A549 treated with dexamethasone at 1 μM for 4 hours (cell line): ENCODE data around the gene ZNF384. TPM values are rescaled to one million over a fixed set of nuclear protein-coding genes. Genes with fewer than 3 reads are reported as not detected.

ENCODE experiments used
- total RNA-seq: library from RNA; stranded (reverse); fragments of 200-300 nt; extraction: Qiagen RNA extraction; gene quantifications from 5 replicates; pipeline ENCODE4 v1.2.3, GENCODE V29; 2022

Gene ZNF384
- 49.3 to 61.4 TPM (median 58.0 TPM) in 5 replicates for total RNA-seq

GRCh38 chr12:6688999-6689882 lies at the start of gene ZNF384:
Gene ZNF384, minus strand, starts transcription at chr12:6689375. Its CDS starts 9,855 bp downstream, at chr12:6679520.

GRCh38 chr12:6723607-6724408 lies 34.6 kb upstream of the ZNF384 start, which contains the start of gene COPS7A:
Gene COPS7A, plus strand, starts transcription at chr12:6724046. Its CDS starts 611 bp downstream, at chr12:6724657.

DNA sequence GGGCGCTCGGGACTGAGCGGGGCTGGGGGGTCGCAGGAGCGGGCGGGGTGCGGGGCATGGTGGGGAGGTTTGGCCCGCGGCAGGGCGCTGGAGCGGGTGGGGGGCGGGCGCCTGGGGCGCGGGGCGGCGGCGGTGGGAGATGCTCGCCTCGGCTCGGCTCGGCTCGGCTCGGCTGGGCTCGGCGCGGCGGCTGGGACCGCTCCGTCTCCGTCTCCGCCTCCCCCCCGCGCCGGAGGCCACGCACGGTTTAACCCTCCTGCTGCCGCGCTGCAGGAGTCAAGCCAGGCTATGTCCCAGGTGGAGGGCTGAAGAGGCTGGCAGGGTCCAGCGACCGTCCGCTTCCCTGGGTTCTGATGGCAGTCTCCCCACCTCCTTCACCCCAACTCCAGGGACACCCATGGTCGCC lies 11.5 kb upstream of the ZNF384 start, which contains the start of gene PIANP:
PIANP (minus strand) TSS at position 170 of the 406 bp plus-strand sequence. CDS start 2,754 bp downstream, outside the sequence.

DNA sequence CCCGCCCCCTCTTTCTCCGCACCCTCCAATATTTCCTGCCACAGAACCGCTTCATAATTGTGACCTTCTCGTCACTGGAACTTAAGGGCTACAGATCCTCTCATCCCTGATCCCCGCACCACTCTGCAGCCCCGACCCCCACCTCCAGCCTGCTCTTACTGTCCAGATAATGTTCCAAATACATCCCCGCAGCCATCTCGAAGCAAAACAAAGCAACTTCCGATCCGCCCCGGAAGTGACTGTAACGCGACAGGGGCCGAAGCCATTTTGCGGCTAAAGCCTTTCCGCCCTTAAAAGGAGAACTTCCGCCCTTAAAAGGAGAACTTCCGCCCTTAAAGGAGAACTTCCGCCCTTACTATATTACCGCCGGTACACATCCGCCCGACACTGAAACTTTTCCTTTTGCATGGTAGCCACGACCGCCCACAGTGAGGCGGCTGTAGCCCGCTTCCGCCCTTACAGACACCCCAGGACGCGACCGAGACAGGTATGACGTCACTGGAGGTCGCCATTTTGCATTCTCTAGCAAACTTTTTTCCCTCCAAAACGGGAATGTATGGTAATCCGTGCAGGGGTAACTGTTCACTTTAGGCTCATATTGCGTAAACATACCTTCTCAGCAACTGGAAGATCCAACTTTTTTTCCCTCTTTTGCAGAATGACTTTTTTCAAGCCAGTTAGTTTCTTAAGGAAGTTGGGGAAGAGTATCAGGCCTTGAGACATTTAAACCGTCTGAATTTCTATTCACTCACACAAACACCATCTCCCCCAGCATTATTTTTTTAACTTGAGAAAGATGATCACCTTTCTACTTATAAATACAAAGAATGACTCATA lies 26.1 kb downstream of the ZNF384 start, which contains the start of gene ING4:
ING4 (minus strand) TSS at position 214 of the 837 bp plus-strand sequence; CDS start at position 196, 18 bp downstream.

DNA sequence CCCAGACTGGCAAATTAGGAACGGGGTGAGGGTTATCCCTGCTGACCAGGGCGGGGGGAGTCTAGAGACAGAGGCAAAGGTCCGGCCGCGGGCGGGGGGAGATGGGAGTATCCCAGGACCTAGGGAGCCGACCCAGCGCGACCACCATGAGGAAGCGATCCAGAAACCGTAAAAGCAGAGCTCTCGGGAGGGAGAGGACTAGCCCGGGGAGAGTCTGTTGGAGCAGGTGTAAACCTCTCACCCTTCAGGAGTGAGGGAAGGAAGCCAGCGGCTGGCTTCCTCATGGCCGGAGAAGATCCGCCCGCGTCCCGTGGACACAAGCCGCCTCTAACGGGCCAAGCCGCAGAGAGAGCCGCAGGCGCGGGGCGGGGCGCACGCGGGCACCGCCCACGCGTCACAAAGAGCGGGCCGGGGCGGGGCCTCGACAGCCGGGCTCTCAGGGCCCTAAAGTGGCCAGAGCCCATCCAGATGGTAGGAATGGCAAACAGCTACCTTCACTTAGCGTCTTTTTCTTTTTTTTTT lies 42.0 kb downstream of the ZNF384 start, which contains the start of gene ACRBP:
ACRBP (minus strand) TSS at position 350 of the 522 bp plus-strand sequence; CDS start at position 284, 66 bp downstream.

DNA sequence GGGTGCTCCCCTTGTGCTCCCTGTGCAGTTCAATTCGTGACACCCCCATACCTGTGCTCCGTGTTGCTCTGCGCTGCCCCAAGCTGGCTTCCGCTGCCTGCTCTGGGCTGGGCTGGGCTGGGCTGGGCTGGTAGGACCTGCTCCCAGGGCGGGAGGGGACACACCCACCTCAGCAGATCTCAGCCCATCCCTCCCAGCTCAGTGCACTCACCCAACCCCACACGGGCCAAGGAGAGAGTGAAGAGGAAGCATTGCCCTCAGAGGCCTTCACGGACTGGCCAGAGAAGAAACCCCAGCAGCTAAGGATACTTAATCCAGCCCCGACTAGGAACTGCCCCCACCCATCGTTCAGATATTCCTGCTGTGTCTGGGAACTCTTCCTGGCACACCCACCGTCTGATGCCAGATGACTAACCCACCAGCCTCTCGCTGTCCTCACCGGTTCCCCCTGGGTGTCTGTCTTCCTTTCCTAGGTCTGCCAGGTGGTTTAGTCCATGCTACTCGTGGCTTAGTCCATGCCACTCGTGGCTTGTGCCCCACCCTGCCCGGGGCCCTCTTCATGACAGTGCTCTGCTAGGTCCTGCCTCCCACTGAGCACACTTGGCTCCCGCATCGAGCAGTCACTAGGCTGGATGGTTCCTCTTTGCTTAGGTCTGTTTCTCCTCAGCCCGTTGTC lies 53.2 kb downstream of the ZNF384 start, which contains the start of gene LPAR5:
LPAR5 (minus strand) TSS at position 104 of the 676 bp plus-strand sequence. CDS start 14,711 bp downstream, outside the sequence.

Other genes starting within 250 kb of the ZNF384 start
- gene CD27, start 244.4 kb downstream of the ZNF384 start, total RNA-seq = not detected in 5 replicates
- 3.1 to 3.6 TPM (median 3.5 TPM) in 5 replicates for gene TAPBPL, start 237.3 kb downstream of the ZNF384 start, total RNA-seq
- gene VAMP1, start 218.7 kb downstream of the ZNF384 start, total RNA-seq = 8.7 to 13.1 TPM (median 12.6 TPM) in 5 replicates
- gene MRPL51, start 196.1 kb downstream of the ZNF384 start, total RNA-seq = 277 to 325 TPM (median 291 TPM) in 5 replicates
- 44.6 to 67.9 TPM (median 62.9 TPM) in 5 replicates for gene NCAPD2, start 195.3 kb downstream of the ZNF384 start, total RNA-seq
- gene GAPDH, start 154.9 kb downstream of the ZNF384 start, total RNA-seq = 6,774 to 8,699 TPM (median 8,412 TPM) in 5 replicates
- gene IFFO1, start 133.3 kb downstream of the ZNF384 start, total RNA-seq = 1.3 to 2.0 TPM (median 1.5 TPM) in 5 replicates
- 84.8 to 101 TPM (median 93.6 TPM) in 5 replicates for gene NOP2, start 121.1 kb downstream of the ZNF384 start, total RNA-seq
- gene CHD4, start 82.0 kb downstream of the ZNF384 start, total RNA-seq = 61.0 to 71.4 TPM (median 66.7 TPM) in 5 replicates
- 0.51 to 0.87 TPM (median 0.71 TPM) in 5 replicates for gene LPAR5, start 53.4 kb downstream of the ZNF384 start, total RNA-seq
- gene ACRBP, start 41.9 kb downstream of the ZNF384 start, total RNA-seq = 0.13 to 0.23 TPM (median 0.19 TPM) in 5 replicates
- 11.8 to 15.1 TPM (median 12.9 TPM) in 5 replicates for gene ING4, start 26.3 kb downstream of the ZNF384 start, total RNA-seq
- 0.56 to 1.0 TPM (median 0.96 TPM) in 5 replicates for gene PIANP, start 11.4 kb upstream of the ZNF384 start, total RNA-seq
- 46.5 to 53.0 TPM (median 52.7 TPM) in 5 replicates for gene COPS7A, start 34.7 kb upstream of the ZNF384 start, total RNA-seq
- gene MLF2, start 63.8 kb upstream of the ZNF384 start, total RNA-seq = 252 to 307 TPM (median 297 TPM) in 5 replicates
- 661 to 1,016 TPM (median 1,000 TPM) in 5 replicates for gene PTMS, start 77.0 kb upstream of the ZNF384 start, total RNA-seq
- gene LAG3, start 83.1 kb upstream of the ZNF384 start, total RNA-seq = 0.56 to 1.7 TPM (median 1.3 TPM) in 5 replicates
- not detected in 5 replicates for gene CD4, start 100.2 kb upstream of the ZNF384 start, total RNA-seq
- gene GPR162, start 132.4 kb upstream of the ZNF384 start, total RNA-seq = 0.29 to 0.64 TPM (median 0.41 TPM) in 5 replicates
- 19.9 to 28.7 TPM (median 24.8 TPM) in 5 replicates for gene P3H3, start 139.0 kb upstream of the ZNF384 start, total RNA-seq
- 0.59 to 2.3 TPM (median 1.5 TPM) in 5 replicates for gene GNB3, start 151.6 kb upstream of the ZNF384 start, total RNA-seq
- 66.7 to 77.6 TPM (median 68.2 TPM) in 5 replicates for gene CDCA3, start 161.9 kb upstream of the ZNF384 start, total RNA-seq
- gene USP5, start 162.8 kb upstream of the ZNF384 start, total RNA-seq = 75.1 to 101 TPM (median 89.8 TPM) in 5 replicates
- gene TPI1, start 178.2 kb upstream of the ZNF384 start, total RNA-seq = 1,541 to 1,693 TPM (median 1,645 TPM) in 5 replicates
- 26.1 to 33.1 TPM (median 31.8 TPM) in 5 replicates for gene SPSB2, start 183.9 kb upstream of the ZNF384 start, total RNA-seq
- 16.4 to 19.6 TPM (median 17.6 TPM) in 5 replicates for gene LRRC23, start 215.4 kb upstream of the ZNF384 start, total RNA-seq
- gene ENO2, start 225.2 kb upstream of the ZNF384 start, total RNA-seq = 28.2 to 31.8 TPM (median 30.8 TPM) in 5 replicates
- gene ATN1, start 238.6 kb upstream of the ZNF384 start, total RNA-seq = 38.8 to 85.5 TPM (median 83.0 TPM) in 5 replicates